HG03575 (cell line): ENCODE results near the gene CACNG1.
"Not testable (repeated sequence)": the region's sequence is repeated elsewhere in the genome, so short reads cannot be mapped to it uniquely, and the experiment has no call there.

ENCODE experiments used
- ATAC-seq: cut with Tn5 transposase; IDR thresholded peaks from one replicate; pipeline ENCODE4 v1.9.1; 2021; ENCODE audit not compliant: unreplicated experiment, insufficient number of reproducible peaks, low FRiP score; ENCODE audit errors: extremely low read depth

CACNG1 gene

DNA sequence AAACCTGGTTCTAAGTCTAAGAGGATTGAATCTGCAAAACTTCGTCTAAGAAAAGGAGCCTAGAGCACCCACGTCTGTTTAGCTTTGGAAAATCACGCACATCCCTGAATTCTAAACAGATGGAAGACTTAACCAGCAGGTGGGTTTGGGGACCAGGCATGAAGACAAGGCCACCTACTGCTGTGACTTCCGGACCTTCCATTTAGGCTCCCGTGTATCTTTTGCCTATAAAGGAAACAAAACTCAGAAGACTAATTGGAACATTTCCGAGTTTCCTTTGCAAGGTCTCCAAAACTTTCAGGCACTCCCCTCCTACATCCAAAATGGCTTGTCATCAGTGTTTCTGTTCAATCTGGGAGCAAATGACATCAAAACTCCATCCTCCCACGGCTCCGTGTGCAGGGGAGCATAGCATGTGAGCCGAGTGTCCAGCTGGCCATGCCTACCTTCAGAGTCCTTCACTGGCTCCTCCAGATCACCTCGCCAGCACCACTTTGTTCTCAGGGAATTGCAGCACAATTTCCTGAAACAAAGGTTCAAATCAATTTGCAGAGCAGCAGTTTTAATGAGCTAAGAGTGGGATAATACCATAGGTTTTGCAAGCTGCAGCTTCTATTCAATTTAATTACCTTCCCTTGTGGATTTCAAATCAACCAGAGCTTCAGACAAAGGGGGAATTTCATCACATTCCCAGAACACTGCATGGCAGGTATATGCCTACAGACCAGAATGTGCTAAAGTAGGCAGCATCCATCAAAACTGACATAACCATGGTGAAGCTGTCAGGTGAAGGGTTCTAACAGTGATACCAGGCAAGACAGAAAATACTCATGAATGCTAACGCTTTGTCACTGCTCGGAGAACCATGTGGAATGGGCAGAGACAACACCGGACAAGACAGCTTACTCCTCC, 23.5 kb downstream of the CACNG1 start:
- ATAC-seq, result no peak

DNA sequence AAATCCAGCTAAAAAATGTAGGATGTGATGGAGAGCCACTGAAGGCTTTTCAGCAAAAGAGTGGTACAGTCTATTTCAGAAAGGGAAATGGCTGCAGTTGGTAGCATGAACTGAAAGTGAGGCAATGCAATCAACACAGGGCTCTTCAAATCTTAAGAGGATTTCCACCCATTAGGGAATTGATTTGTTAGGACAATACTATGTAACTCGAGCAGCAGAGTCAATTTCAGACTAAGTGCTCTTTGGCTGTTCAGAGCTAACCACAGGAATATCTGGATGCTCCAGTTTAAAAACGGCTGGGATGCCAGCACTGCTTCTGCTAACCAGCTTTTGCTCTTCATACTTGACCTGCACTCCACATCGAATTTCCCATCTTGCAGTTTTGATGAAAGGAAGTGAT, 24.6 kb downstream of the CACNG1 start:
- ATAC-seq, result no peak

DNA sequence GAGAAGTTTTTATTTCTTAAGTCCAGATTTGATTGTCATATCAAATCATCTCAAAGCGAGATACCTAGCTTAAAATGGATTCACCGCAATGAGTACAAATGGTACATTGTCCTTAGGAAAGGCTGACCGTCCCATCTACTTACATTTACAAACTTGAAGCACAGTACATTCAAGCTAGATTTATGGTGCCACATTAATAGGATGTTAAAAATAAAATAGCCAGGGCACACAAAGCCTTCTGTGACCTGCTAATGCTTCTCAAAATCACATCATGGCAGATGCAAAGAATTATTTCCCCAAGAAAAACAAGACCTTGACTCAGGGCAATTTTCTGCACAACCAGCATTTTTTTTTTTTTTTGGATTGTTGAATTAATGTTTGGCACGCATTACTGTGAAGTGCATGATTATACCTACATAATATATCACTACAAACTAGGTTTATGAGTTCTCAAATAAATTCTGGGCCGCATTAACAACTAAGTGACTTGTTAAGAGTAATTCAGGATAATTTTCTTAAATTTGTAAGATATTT, 25.3 kb downstream of the CACNG1 start:
- ATAC-seq, result no peak

DNA sequence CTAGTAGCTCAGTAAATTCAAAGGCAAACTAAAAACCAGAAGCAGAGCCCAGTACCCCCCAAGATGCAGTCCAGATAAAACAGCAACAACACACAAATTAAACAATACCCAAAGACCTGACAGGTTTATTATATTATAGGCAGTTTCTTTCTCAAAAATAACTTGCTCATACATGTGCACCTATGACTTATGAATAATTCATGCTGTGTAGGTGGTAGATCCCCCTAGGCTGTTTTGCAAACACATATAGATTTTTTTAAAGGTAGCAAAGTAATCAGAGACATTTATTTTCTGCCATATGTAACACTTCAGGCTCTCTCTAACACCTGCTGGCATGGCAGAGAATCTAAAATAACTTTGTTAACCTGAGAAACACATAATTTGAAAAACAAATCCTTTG, 27.2 kb downstream of the CACNG1 start:
- ATAC-seq, result no peak

DNA sequence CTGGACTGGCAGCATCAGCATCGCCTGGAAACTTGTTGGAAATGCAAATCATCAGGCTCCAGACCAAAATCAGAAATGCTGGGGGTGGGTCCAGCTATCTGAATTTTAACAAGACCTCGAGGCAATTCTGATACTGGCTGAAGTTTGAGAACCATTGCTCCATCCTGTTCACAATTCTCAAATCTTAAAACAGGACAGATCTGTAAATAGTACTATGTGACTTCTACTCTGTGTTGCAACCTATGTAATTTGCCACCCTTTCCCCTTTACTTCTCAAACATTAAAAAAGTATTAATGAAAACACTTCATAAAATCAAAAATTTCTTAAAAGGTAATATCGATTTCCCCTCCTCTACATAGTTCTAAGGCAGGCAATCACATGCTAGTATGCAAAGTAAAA, 28.5 kb downstream of the CACNG1 start:
- ATAC-seq, result no peak

DNA sequence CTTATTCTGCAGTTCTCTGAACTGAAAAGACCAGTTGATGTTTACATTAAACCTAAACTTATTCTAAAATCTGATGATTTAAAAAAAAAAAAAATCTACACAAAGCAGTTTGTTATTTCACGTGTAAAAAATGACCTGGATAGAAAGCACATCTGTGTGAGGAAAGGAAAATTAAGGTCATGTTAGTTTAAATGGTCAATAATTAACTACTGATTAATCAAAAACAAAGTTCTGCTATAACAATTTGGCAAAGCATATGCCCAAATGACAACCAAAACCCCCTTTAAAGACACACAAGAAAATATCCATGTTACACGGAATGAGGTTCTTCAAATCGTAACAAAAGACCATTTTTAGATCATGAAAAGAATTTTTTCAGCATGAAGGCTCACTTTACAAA, 30.4 kb downstream of the CACNG1 start:
- no peak for ATAC-seq

DNA sequence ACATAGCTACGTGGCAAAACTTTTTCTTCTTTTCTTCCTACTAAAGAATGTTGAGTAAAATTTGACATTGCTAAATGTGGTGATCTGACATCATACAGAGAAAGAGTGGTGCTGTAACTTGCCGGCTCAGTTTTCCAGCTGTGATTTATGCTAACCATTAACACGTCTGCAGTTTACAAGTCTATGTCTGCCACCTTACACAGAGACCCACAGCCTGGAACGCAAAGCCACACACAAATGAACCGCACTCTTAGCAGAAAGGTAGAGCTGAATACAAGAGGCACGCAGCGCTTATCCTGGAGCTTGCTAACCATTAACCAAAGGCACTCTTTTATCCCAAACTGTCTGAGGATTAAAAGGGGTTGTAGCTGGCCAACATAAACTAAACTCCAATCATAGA, 31.9 kb downstream of the CACNG1 start:
- ATAC-seq, result no peak

DNA sequence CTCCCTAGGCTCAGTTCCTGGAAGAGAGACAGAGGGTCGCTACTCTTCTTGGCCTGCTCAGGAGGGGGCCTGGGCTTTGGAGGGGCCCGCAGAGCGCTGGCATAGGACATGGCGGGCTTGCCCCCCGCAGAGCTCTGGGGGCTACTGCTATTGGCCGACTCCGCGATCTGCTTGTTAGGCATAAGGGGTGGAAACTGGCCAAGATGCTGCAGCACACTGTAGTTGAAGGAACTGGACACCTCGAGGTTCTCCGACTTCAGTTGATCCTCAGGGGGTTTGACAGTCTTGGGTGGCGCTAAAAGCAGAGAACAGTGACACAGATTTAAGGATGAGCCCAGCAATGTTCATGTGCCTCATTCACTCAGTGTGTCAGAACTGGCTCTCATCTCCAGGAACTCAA, 33.9 kb downstream of the CACNG1 start:
- ATAC-seq, result no peak

DNA sequence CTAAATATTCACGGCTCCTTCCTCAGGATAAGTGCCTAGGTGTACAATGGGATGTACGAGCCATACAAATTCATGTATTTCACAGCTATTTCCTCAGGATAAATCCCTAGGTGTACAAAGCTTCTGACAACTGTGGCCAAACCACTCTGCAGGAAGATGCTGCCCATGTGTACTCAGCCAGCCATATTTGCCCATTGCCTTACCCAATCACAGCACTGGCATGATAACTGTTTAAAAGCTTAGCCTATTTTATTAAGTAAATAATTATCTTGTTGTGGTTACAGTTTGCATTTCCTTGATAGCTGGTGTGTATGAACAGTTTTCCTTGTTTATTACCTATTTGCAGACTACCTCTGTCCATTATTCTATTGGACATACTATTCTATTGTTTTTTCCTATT, 35.1 kb downstream of the CACNG1 start:
- ATAC-seq, result no peak

DNA sequence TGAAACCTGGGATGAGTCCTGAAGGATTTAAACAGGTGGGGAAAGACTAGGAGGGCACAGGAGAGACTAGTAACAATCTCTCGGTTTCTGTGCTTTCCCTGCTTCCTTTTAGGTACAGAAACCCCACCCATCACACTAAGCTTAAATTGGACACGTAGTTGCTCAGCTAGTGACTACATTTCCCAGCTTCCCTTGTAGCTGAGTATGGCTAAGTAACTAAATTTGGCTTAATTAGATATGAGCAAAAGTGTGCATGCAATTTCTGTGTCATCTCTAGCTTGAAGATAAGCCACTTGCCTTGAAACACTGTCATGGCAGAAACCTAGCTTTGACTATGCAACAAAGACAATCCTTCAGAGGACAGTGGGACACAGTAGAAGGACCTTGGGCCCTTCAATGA, 36.5 kb downstream of the CACNG1 start:
- ATAC-seq, result no peak

DNA sequence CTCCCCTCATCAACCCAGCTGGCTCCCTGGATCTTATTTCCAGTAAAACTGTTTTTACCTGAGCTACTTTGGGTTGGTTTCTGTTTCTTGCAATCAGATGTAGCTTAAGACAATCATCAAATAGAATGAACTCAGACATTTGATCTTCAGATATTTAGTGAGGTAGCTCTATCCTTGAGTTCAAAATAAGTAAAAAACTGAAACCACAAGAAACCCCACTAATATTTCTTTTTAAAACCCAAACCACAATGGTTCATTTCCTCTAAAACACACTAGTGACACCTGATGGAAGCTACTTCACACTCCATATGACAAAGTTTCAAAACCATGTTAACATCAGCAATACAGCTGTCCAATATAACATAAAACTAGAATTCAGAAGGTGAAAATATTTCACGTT, 37.8 kb downstream of the CACNG1 start:
- ATAC-seq, result peak; percentile 82

DNA sequence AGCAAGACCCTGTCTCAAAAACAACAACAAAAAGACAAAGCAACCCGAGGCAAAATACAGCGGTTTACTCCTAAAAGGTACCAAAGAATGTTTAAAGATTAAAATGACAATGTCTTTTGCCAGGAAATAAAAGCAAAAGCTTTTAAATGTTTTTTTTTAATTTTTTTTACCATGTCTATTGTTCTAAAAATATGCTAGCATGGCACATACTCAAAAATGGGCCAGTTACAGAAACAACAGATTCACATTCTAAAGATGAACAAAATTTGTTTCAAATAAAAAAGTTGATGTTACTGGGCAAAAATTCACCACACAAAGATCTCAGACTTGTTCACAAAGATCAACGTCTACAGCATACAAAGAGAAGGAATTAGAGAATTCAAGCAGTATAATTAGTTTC, 41.1 kb downstream of the CACNG1 start:
- ATAC-seq, result no peak

DNA sequence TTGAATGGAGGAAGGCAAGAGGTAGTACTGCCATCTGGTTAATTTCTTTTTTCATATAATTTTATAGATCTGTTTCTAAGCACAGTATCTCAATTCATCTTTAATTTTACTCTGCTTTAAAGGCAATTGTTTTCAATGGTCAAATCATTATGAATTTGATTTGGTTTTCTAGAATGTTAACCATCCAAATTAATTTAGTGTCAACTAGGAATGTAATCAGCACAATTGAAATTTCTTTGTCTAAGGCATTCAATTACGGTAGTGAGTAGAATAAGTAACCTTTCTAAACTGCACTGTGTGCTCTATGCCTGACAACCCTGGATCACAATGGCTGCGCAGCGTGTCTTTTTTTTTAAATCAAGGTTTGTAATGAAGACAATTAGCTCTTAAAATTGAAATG, 44.3 kb downstream of the CACNG1 start:
- ATAC-seq, result no peak

DNA sequence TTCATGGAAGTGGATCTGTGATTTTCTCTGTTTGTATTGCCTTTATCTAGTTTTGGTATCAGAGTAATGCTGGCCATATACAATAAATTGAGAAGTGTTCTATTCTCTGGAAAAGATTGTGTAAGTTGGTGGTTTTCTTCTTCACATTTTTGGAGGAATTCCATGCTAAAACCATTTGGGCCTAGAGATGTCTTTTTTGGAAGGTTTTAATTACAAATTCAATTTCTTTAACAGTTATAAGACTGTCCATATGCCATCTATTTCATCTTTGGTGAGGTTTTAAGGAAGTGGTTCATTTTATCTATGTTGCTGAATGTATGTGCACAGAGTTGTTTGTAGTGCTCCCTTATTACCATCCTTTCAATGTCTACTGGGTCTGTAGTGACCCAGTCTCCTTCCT, 46.0 kb downstream of the CACNG1 start:
- ATAC-seq, result no peak

DNA sequence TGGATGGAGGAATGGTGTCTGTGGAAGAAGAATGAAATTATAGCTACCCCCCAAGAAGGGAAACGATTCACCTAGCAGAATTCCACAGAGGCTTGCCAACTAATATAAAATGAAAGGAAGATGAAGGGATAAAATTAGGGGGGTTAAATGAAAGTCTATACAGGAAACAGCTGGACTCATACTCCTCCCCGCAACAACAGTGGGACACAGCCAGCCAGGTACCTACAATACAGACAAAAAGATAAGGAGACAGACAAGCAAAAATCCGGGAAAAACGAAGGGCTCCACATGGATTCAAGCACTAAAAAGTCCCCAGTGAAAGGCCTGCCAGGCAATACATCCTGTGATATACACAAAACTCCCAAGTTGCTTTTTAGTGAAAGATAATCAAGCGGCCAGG, 47.9 kb downstream of the CACNG1 start:
- ATAC-seq, result no peak

DNA sequence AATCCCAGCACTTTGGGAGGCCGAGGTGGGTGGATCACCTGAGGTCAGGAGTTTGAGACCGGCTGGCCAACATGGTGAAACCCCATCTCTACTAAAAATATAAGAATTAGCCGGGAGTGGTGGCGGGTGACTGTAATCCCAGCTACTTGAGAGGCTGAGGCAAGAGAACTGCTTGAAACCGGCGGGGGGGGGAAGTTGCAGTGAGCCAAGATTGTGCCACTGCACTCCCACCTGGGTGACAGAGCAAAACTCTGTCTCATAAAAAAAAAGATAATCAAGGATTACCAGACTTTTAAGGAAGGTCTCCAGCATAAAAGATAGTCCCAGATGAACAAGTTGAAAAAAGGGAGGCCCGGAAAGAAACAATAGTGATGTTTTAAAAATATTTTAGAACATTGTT, 48.4 kb downstream of the CACNG1 start:
- ATAC-seq, result not testable (repeated sequence)

DNA sequence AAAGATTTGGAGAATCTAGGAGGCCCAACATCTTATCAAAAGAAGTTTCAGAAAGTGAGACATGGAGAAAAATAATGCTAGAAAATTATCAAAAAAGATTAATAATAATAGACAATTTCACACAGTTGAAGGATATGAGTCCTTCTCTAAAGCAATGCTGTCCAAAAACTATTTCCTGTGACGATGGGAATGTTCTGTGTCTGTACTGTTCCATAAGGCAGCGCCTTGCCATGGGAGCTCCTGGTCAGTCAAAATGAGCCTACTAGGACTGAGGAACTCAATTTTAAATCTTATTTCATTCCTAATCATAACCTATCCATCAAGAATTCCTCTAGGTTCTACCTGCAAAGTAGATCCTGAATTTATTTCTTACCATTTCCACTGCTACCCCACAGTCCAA, 49.0 kb downstream of the CACNG1 start:
- no peak for ATAC-seq

DNA sequence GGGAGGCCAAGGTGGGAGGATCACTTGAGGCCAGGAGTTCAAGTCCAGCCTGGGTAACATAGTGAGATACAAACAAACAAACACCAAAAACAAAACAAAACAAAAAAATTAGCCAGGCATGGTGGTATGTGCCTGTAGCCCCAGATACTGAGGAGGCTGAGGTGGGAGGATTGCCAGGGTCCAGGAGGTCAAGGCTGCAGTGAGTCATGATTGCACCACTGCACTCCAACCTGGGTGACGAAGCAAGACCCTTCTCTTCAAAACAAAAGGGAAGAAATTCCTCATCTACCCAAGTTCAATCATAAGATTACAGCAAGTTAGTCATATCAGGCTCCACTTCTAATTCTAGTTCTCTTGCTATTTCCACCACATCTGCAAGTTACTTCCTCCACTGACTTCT, 50.9 kb downstream of the CACNG1 start:
- not testable (repeated sequence) for ATAC-seq

DNA sequence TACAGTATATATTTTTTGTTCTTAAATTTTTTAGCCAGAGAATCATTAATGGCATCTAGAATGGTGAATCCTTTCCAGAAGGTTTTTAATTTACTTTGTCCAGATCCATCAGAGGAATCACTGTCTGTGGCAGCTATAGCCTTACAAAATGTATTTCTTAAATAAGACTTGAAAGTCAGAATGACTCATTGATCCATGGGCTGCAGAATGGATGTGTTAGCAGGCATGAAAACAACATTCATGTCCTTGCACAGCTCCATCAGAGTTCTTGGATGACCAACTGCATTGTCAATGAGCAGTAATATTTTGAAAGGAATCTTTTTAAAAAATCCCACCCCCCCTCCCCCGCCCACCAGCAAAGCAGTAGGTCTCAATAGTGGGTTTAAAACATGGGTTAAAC, 51.4 kb downstream of the CACNG1 start:
- no peak for ATAC-seq

DNA sequence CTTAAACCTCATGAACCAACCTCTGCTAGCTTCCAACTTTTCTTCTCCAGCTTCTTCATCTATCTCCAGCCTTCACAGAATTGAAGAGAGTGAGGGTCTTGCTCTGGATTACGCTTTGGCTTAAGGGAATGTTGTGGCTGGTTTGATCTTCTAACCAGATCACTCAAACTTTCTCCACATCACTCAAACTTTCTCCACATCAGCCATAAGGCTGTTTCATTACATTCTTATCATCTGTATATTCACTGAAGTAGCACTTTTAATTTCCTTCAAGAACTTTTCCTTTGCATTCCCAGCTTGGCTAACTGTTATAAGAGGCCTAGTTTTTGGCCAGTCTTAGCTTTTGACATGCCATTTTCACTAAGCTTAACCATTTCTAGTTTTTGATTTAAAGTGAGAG, 52.3 kb downstream of the CACNG1 start:
- no peak for ATAC-seq

DNA sequence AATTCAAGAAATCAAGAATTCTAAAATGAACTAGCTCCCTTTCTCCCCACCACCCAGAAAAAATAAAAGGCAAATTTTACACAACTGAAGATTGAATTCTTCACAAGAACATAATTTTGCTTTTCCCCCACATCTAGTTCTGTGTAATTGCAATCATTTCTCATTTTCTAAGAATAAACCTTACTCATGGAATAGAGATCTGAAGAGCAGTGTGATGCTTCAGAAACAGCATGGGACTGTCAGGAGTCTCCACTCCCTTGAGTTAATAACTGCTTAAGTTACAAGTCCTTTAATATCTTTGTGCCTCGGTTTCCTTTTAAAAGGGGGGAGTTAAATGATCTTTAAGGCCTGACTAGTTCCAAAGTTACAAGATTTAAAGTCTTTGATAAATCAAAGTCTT, 53.7 kb downstream of the CACNG1 start:
- no peak for ATAC-seq
